ENCODE results near the gene CYFIP2. TPM values are rescaled to one million over a fixed set of nuclear protein-coding genes. Genes with fewer than 3 reads are reported as not detected.

CYFIP2 gene
- total RNA-seq, 1 donor from 2014 or later: 24.7 TPM

GRCh38 chr5:157352756-157353340 is 86.9 kb downstream of the CYFIP2 start:
- no peak for ATAC-seq

GRCh38 chr5:157354800-157355199 is 88.9 kb downstream of the CYFIP2 start:
- DNase-seq (ENCODE audit: low spot score) (no peak), ATAC-seq (no peak)

More at GRCh38 chr5:157352756-157353340, 86.9 kb downstream of the CYFIP2 start:
- DNase-seq (ENCODE audit: low spot score): no peak

GRCh38 chr5:157356576-157356975 is 90.7 kb downstream of the CYFIP2 start:
- no peak for DNase-seq (ENCODE audit: low spot score)
- no peak for ATAC-seq

GRCh38 chr5:157357823-157358222 is 91.9 kb downstream of the CYFIP2 start:
- no peak for DNase-seq (ENCODE audit: low spot score)
- no peak for ATAC-seq

GRCh38 chr5:157358871-157359270 is 92.9 kb downstream of the CYFIP2 start:
- no peak for DNase-seq (ENCODE audit: low spot score)
- ATAC-seq: no peak

GRCh38 chr5:157359356-157360055 is 93.6 kb downstream of the CYFIP2 start:
- DNase-seq (ENCODE audit: low spot score) (no peak), ATAC-seq (no peak)

GRCh38 chr5:157362012-157362411 is 96.1 kb downstream of the CYFIP2 start:
- DNase-seq (ENCODE audit: low spot score) (no peak), ATAC-seq (no peak)

GRCh38 chr5:157362502-157362901 is 96.6 kb downstream of the CYFIP2 start:
- DNase-seq (ENCODE audit: low spot score): no peak
- ATAC-seq: no peak

- ATAC-seq: no peak
- no peak for DNase-seq (ENCODE audit: low spot score)
Observed at GRCh38 chr5:157362982-157363381, 97.1 kb downstream of the CYFIP2 start.

GRCh38 chr5:157365732-157366131 is 99.8 kb downstream of the CYFIP2 start:
- DNase-seq (ENCODE audit: low spot score) (no peak), ATAC-seq (no peak)

- no peak for ATAC-seq
- DNase-seq (ENCODE audit: low spot score): no peak
Observed at GRCh38 chr5:157366741-157367674, 101.1 kb downstream of the CYFIP2 start.

GRCh38 chr5:157369507-157369906 is 103.6 kb downstream of the CYFIP2 start:
- DNase-seq (ENCODE audit: low spot score) (no peak), ATAC-seq (no peak)

- no peak for ATAC-seq
Observed at GRCh38 chr5:157370967-157371366, 105.0 kb downstream of the CYFIP2 start.

GRCh38 chr5:157371655-157372471 is 105.9 kb downstream of the CYFIP2 start:
- no peak for DNase-seq (ENCODE audit: low spot score)
- ATAC-seq: no peak

More at GRCh38 chr5:157370967-157371366, 105.0 kb downstream of the CYFIP2 start:
- DNase-seq (ENCODE audit: low spot score): no peak

- no peak for DNase-seq (ENCODE audit: low spot score)
Observed at GRCh38 chr5:157372472-157372822, 106.5 kb downstream of the CYFIP2 start.

GRCh38 chr5:157378509-157378908 is 112.6 kb downstream of the CYFIP2 start:
- ATAC-seq: no peak
- no peak for DNase-seq (ENCODE audit: low spot score)

More at GRCh38 chr5:157372472-157372822, 106.5 kb downstream of the CYFIP2 start:
- ATAC-seq: no peak

- DNase-seq (ENCODE audit: low spot score) (no peak), ATAC-seq (no peak)
Observed at GRCh38 chr5:157379983-157380382, 114.1 kb downstream of the CYFIP2 start.

- no peak for DNase-seq (ENCODE audit: low spot score)
- ATAC-seq: no peak
Observed at GRCh38 chr5:157381746-157382145, 115.8 kb downstream of the CYFIP2 start.

GRCh38 chr5:157382996-157383800 is 117.3 kb downstream of the CYFIP2 start:
- DNase-seq (ENCODE audit: low spot score) (no peak), ATAC-seq (no peak)

All from left lobe of liver (tissue), 2 donors.